A549 (cell line): Measurements from ENCODE around the gene C1QTNF12.

Source experiments
- CEBPB ChIP-seq, 2 experiments: fragments of >200 bp in 1 of 2; sonication (Bioruptor Twin) in 1 of 2; formaldehyde crosslinking in 1 of 2; IDR thresholded peaks; 2 replicates each; pipeline ENCODE4 v1.6.1; 2012 to 2016
- MAFK ChIP-seq: fragments of 450-650 bp; IDR thresholded peaks from 2 replicates; pipeline ENCODE4 v1.6.1; 2014; ENCODE audit not compliant: partially characterized antibody
- TF ChIP-seq, protein P1 (sequence below): fragments of >200 bp; sonication (Bioruptor Twin); formaldehyde crosslinking; IDR thresholded peaks from 3 replicates; pipeline ENCODE4 v1.5.1; 2016

- TF ChIP-seq, protein P1, sequence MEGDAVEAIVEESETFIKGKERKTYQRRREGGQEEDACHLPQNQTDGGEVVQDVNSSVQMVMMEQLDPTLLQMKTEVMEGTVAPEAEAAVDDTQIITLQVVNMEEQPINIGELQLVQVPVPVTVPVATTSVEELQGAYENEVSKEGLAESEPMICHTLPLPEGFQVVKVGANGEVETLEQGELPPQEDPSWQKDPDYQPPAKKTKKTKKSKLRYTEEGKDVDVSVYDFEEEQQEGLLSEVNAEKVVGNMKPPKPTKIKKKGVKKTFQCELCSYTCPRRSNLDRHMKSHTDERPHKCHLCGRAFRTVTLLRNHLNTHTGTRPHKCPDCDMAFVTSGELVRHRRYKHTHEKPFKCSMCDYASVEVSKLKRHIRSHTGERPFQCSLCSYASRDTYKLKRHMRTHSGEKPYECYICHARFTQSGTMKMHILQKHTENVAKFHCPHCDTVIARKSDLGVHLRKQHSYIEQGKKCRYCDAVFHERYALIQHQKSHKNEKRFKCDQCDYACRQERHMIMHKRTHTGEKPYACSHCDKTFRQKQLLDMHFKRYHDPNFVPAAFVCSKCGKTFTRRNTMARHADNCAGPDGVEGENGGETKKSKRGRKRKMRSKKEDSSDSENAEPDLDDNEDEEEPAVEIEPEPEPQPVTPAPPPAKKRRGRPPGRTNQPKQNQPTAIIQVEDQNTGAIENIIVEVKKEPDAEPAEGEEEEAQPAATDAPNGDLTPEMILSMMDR = no peak
- TF ChIP-seq MAFK (no peak), CEBPB (IDR thresholded peaks at IDR 0.05) (no peak)
These were observed 49.9 kb downstream of the C1QTNF12 start for GRCh38 chr1:1196431-1197187.
